Activated CD8-positive, alpha-beta memory T cell treated with anti-CD3 and anti-CD28 coated beads, Interleukin-2, amount 10 ng/mL, durations not matched to agents 7 days and 5 days (primary cell): ENCODE results near the gene SECISBP2. TPM values are rescaled to one million over a fixed set of nuclear protein-coding genes. Genes with fewer than 3 reads are reported as not detected.

Source experiments
- ATAC-seq: fragments of 150-1000 bp; cut with Tn5 transposase; one replicate; pipeline ENCODE4 v1.10.0; 2021; ENCODE audit warnings: moderate library complexity
- CTCF ChIA-PET: fragments of 350-600 bp; sonication (Branson Sonifier 250); formaldehyde crosslinking; loops from one replicate; lab custom pipeline; 2021; ENCODE audit warnings: antibody characterized with exemption; lab: Charles Lee
- DNase-seq: peaks from one replicate; pipeline ENCODE4 v3.0.0-alpha.2; 2020
- H3K27ac Mint-ChIP-seq: one replicate; pipeline ENCODE4 v1.8.0; 2021; ENCODE audit warnings: mild to moderate bottlenecking, mixed read lengths
- H3K27me3 Mint-ChIP-seq: one replicate; pipeline ENCODE4 v1.8.0; 2021; ENCODE audit warnings: mixed read lengths
- H3K36me3 Mint-ChIP-seq: one replicate; pipeline ENCODE4 v1.8.0; 2021; ENCODE audit warnings: mild to moderate bottlenecking, mixed read lengths
- H3K4me1 Mint-ChIP-seq: one replicate; pipeline ENCODE4 v1.8.0; 2021; ENCODE audit warnings: mixed read lengths
- H3K4me3 Mint-ChIP-seq: one replicate; pipeline ENCODE4 v1.8.0; 2021; ENCODE audit warnings: mild to moderate bottlenecking, moderate library complexity, mixed read lengths
- H3K9me3 Mint-ChIP-seq: one replicate; pipeline ENCODE4 v1.8.0; 2022; ENCODE audit warnings: low read depth, mixed read lengths
- total RNA-seq, 2 experiments: library from RNA; stranded (reverse); gene quantifications; one replicate each; pipeline ENCODE4 v1.2.3, GENCODE V29; 2021

SECISBP2 gene
- total RNA-seq, 2 experiments from 2014 or later, result 36.1 to 40.2 TPM

DNA sequence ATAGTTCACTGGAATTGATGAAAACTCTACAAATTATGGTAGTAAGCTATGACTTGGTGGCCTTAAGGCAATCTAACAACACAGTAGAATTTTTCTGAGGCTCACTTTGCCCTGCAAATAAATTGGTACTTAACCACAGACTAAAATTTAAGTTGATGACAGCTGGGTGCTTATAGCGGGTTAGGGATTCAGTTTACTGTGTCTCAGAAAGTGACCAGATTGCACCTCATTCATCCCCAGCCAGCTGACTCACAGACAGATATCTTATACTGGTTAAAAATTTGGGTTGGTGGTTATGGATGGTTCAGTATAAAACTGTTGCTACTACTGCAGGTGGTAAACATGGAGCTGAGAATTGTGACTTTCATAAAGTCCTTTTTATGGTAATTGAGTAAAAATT, 4.5 kb upstream of the SECISBP2 start:
- no peaks in the 10 kb centered on the region for H3K9me3 Mint-ChIP-seq
- DNase-seq (no peak), ATAC-seq (no peak)
- peaks cover 59% of the 10 kb centered on the region for H3K4me1 Mint-ChIP-seq
- peaks cover 66% of the 10 kb centered on the region for H3K36me3 Mint-ChIP-seq
- CTCF ChIA-PET, result interaction anchor here (1.1 to 1.4 kb wide), 2 partner anchors 11 to 177 kb away, joined by 3 to 5 read pairs; no protein-coding TSS in a partner anchor
- H3K27ac Mint-ChIP-seq, result peak overlapping the region; percentile 90
- H3K4me3 Mint-ChIP-seq, result peak overlapping the region; percentile 83
- H3K27me3 Mint-ChIP-seq, result no peaks in the 10 kb centered on the region

DNA sequence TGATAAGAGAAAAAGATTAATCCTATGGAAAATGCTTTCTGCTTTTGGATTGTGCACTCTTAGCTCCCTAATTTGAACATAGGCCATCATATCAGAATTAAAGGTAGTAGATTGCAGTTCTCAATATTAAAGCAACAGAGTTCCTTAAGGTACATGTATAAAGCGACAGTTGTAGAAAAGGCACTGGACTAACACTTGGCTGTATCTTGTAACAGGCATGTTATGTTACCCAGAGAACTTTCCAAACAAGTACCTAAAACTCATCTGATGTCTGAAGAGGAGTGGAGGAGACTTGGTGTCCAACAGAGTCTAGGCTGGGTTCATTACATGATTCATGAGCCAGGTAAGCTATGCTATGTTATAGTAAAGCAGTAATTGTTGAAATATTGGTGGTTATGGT, 3.3 kb upstream of the SECISBP2 start:
- Mint-ChIP-seq H3K27ac (peak overlapping the region; percentile 90), H3K36me3 (peaks cover 70% of the 10 kb centered on the region), H3K4me3 (peak overlapping the region; percentile 83), H3K4me1 (peaks cover 59% of the 10 kb centered on the region), H3K9me3 (no peaks in the 10 kb centered on the region), H3K27me3 (no peaks in the 10 kb centered on the region)
- no peak for DNase-seq
- CTCF ChIA-PET, result interaction anchor here (1.4 kb wide), 1 partner anchor 10 kb away, joined by 3 read pairs; no protein-coding TSS in a partner anchor
- ATAC-seq, result no peak

DNA sequence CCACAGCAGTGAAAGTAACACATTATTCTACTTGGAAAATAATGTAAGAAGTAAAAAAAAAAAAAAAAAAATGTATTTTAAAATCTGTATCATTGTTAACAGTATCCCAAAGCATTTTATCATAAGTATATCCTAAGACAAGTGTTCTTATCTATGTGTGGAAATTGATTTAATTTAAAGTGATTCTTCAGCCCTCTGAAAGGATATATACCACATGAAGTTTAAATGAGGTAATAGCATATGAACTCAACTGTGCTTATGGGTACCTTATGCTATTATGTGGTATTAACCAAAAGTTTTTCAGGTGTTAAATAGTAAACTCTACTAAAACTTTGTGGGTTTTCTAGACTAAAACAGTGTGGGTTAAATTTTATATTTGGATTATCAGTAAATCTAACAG, 2.8 kb upstream of the SECISBP2 start:
- DNase-seq, result no peak
- Mint-ChIP-seq H3K4me3 (no peak overlapping the region), H3K27me3 (no peaks in the 10 kb centered on the region), H3K36me3 (peaks cover 70% of the 10 kb centered on the region), H3K4me1 (peaks cover 59% of the 10 kb centered on the region), H3K27ac (peak overlapping the region; percentile 90), H3K9me3 (no peaks in the 10 kb centered on the region)
- ATAC-seq, result no peak
- CTCF ChIA-PET, result no interaction called here

GRCh38 chr9:89317282-89317681, 1.0 kb upstream of the SECISBP2 start:
- DNase-seq (no peak), ATAC-seq (no peak)
- peak overlapping the region; percentile 94 for H3K27ac Mint-ChIP-seq
- peaks cover 70% of the 10 kb centered on the region for H3K4me1 Mint-ChIP-seq
- H3K9me3 Mint-ChIP-seq, result no peaks in the 10 kb centered on the region
- H3K27me3 Mint-ChIP-seq, result no peaks in the 10 kb centered on the region
- peaks cover 63% of the 10 kb centered on the region for H3K36me3 Mint-ChIP-seq
- peak overlapping the region; percentile 82 for H3K4me3 Mint-ChIP-seq
- CTCF ChIA-PET, result interaction anchor here (0.9 kb wide), 1 partner anchor 220 kb away, joined by 3 read pairs; no protein-coding TSS in a partner anchor

- H3K9me3 Mint-ChIP-seq, result no peaks in the 10 kb centered on the region
- peak overlapping the region; percentile 82 for H3K4me3 Mint-ChIP-seq
- peak overlapping the region; percentile 94 for H3K27ac Mint-ChIP-seq
- ATAC-seq, result no peak
- H3K36me3 Mint-ChIP-seq, result peaks cover 45% of the 10 kb centered on the region
- CTCF ChIA-PET, result interaction anchor here (0.8 to 3.5 kb wide), 7 partner anchors 9 to 230 kb away, joined by 3 to 33 read pairs (median 4); partner anchors contain the start of gene CKS2
- DNase-seq, result no peak
- H3K4me1 Mint-ChIP-seq, result peaks cover 64% of the 10 kb centered on the region
- no peaks in the 10 kb centered on the region for H3K27me3 Mint-ChIP-seq
Observed at GRCh38 chr9:89319015-89319905, 960 bp downstream of the SECISBP2 start.

DNA sequence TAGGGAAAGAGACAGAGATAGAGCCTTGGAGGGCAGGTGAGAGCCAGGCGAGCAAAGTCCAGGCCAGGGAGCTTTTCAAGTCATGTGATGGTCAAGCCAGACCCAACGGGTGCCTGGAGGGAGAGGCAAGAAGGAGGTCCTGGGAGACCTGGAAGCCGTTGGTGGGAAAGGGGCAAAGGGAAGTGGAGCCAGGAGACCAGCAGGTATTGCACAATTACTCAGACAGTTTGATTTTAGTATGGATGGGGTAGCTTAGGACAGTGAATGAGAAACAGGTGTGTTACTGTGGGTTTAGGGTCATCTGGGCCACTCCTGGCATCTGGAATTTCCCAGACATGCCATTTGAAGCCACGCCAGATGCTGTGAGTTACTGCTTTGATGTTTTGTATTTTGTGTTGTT, 5.1 kb downstream of the SECISBP2 start:
- no peak for DNase-seq
- peaks cover 36% of the 10 kb centered on the region for H3K4me1 Mint-ChIP-seq
- H3K36me3 Mint-ChIP-seq, result peaks cover 11% of the 10 kb centered on the region
- no peak overlapping the region for H3K4me3 Mint-ChIP-seq
- H3K27me3 Mint-ChIP-seq, result no peaks in the 10 kb centered on the region
- no peak overlapping the region for H3K27ac Mint-ChIP-seq
- CTCF ChIA-PET, result interaction anchor here (1.6 to 1.7 kb wide), 2 partner anchors 14 to 226 kb away, joined by 4 read pairs; no protein-coding TSS in a partner anchor
- no peak for ATAC-seq
- H3K9me3 Mint-ChIP-seq, result no peaks in the 10 kb centered on the region

DNA sequence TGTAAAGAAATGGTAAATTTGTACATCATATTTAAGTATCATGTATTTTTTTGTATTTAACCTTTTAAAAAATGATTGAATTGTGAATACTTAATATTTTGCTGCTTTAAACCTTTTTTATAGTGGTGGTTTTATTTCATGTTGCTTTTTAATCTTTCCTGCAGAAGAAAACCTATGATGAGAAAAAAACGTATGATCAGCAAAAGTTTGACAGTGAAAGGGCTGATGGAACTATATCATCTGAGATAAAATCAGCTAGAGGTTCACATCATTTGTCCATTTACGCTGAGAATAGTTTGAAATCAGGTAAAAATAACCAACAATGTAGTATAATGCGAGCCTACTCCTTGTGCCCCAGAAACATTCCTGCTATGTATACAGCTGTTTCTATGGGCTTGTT, 7.4 kb downstream of the SECISBP2 start:
- H3K36me3 Mint-ChIP-seq, result peaks cover 20% of the 10 kb centered on the region
- H3K4me1 Mint-ChIP-seq, result peaks cover 23% of the 10 kb centered on the region
- no peaks in the 10 kb centered on the region for H3K9me3 Mint-ChIP-seq
- no peak overlapping the region for H3K27ac Mint-ChIP-seq
- CTCF ChIA-PET, result interaction anchor here (0.9 kb wide), 1 partner anchor 11 kb away, joined by 3 read pairs; no protein-coding TSS in a partner anchor
- ATAC-seq, result no peak
- H3K27me3 Mint-ChIP-seq, result no peaks in the 10 kb centered on the region
- no peak overlapping the region for H3K4me3 Mint-ChIP-seq
- no peak for DNase-seq

GRCh38 chr9:89328064-89328463, 9.8 kb downstream of the SECISBP2 start:
- peaks cover 8% of the 10 kb centered on the region for H3K4me1 Mint-ChIP-seq
- H3K9me3 Mint-ChIP-seq, result no peaks in the 10 kb centered on the region
- CTCF ChIA-PET, result interaction anchor here (1.2 to 1.7 kb wide), 2 partner anchors 15 to 221 kb away, joined by 3 to 4 read pairs; no protein-coding TSS in a partner anchor
- no peak overlapping the region for H3K27ac Mint-ChIP-seq
- H3K27me3 Mint-ChIP-seq, result no peaks in the 10 kb centered on the region
- H3K4me3 Mint-ChIP-seq, result no peak overlapping the region
- DNase-seq, result no peak
- ATAC-seq, result no peak
- H3K36me3 Mint-ChIP-seq, result peaks cover 27% of the 10 kb centered on the region

GRCh38 chr9:89329917-89330316, 11.6 kb downstream of the SECISBP2 start:
- Mint-ChIP-seq H3K4me3 (no peak overlapping the region), H3K36me3 (peaks cover 43% of the 10 kb centered on the region), H3K27ac (no peak overlapping the region), H3K4me1 (no peaks in the 10 kb centered on the region), H3K27me3 (no peaks in the 10 kb centered on the region), H3K9me3 (no peaks in the 10 kb centered on the region)
- DNase-seq (no peak), ATAC-seq (no peak)
- CTCF ChIA-PET, result interaction anchor here (1.7 kb wide), 1 partner anchor 219 kb away, joined by 4 read pairs; no protein-coding TSS in a partner anchor

- no peaks in the 10 kb centered on the region for H3K27me3 Mint-ChIP-seq
- no peak overlapping the region for H3K4me3 Mint-ChIP-seq
Observed at GRCh38 chr9:89330513-89330912, 12.2 kb downstream of the SECISBP2 start.

DNA sequence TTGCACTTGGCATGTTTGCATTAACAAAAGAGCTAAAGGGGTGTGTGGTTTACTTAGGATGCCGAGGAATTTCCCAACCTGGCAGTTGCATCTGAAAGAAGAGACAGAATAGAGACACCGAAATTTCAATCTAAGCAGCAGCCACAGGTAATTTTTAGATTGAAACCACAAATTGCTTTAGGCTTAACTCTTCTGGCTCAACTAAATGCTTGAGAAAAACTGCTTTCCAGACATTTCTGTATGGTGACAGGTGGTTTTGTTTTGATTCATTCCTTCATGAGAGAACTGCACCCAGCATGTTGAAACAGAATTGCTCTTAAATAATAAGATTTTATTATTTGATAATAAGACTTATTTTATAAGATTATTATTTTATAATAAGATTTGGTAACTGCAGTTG, 21.5 kb downstream of the SECISBP2 start:
- peak overlapping the region; percentile 60 for H3K27ac Mint-ChIP-seq
- H3K27me3 Mint-ChIP-seq, result no peaks in the 10 kb centered on the region
- ATAC-seq (no peak), DNase-seq (no peak)
- CTCF ChIA-PET, result no interaction called here
- H3K9me3 Mint-ChIP-seq, result no peaks in the 10 kb centered on the region
- peaks cover 64% of the 10 kb centered on the region for H3K36me3 Mint-ChIP-seq
- no peak overlapping the region for H3K4me3 Mint-ChIP-seq
- H3K4me1 Mint-ChIP-seq, result peaks cover 28% of the 10 kb centered on the region

More at GRCh38 chr9:89330513-89330912, 12.2 kb downstream of the SECISBP2 start:
- CTCF ChIA-PET, result no interaction called here
- Mint-ChIP-seq H3K27ac (no peak overlapping the region), H3K9me3 (no peaks in the 10 kb centered on the region), H3K4me1 (no peaks in the 10 kb centered on the region), H3K36me3 (peaks cover 44% of the 10 kb centered on the region)
- DNase-seq (no peak), ATAC-seq (no peak)

DNA sequence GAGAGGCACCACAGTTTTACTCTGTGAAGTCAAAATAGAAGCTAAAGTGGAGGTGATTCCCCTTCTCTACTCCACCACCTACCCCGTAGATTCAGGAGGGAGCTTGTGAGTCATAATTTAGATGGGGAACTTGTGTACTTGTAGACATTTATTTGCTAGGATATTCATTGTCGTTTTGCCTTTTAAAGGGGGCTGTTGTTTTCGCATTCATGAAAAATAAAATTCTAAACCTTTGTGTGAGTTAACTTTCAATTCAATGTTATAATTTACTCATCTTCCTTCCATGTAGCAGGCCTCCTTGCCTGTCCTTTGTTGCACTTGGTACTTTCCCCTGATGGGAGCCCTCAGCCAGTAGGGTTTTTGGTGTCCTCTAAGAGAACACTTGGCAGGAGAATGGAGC, 22.0 kb downstream of the SECISBP2 start:
- Mint-ChIP-seq H3K9me3 (no peaks in the 10 kb centered on the region), H3K27ac (peak overlapping the region; percentile 60), H3K4me3 (no peak overlapping the region), H3K27me3 (no peaks in the 10 kb centered on the region), H3K4me1 (peaks cover 33% of the 10 kb centered on the region), H3K36me3 (peaks cover 66% of the 10 kb centered on the region)
- ATAC-seq (no peak), DNase-seq (no peak)
- CTCF ChIA-PET, result no interaction called here

DNA sequence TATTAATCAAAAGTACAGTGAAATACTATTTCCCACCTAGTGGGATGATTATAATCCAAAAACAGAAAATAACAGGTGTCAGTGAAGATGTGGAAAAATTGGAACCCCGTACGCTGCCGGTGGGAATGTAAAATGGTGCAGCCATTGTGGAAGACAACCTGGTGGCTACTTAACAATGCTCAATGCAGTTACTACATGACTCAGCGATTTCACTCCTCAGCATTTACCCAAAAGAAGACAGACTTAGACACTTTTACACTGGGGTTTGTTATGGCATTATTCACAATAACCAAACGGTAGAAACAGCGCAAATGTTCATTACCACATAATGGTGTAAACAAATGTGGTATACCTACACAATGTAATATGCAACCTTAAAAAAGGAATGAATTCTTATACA, 23.9 kb downstream of the SECISBP2 start:
- Mint-ChIP-seq H3K4me3 (no peak overlapping the region), H3K27me3 (no peaks in the 10 kb centered on the region), H3K4me1 (peaks cover 37% of the 10 kb centered on the region), H3K27ac (no peak overlapping the region), H3K36me3 (peaks cover 75% of the 10 kb centered on the region), H3K9me3 (no peaks in the 10 kb centered on the region)
- CTCF ChIA-PET, result interaction anchor here (1.1 to 1.6 kb wide), 3 partner anchors 15 to 207 kb away, joined by 3 to 5 read pairs (median 3); no protein-coding TSS in a partner anchor
- ATAC-seq (no peak), DNase-seq (no peak)
